Measurements from ENCODE around the gene RFX4.

RFX4 gene

GRCh38 chr12:106759526-106760183, 176.9 kb downstream of the RFX4 start:
- peak overlapping the region; percentile 75 for H3K4me2 ChIP-seq (ENCODE audit: low read depth, low read length, poor library complexity, severe bottlenecking)
- H2AFZ ChIP-seq (ENCODE audit: low read length), result peak overlapping the region; percentile 84
- peak overlapping the region; percentile 61 for H3K4me3 ChIP-seq (ENCODE audit: low read length, poor library complexity, severe bottlenecking)
- no peaks in the 10 kb centered on the region for H3K9me3 ChIP-seq (ENCODE audit: insufficient read depth, low read depth, low read length)
- H3K9me2 ChIP-seq (replicated peaks; ENCODE audit: low read depth, low read length), result no peaks in the 10 kb centered on the region
- H3F3A ChIP-seq (ENCODE audit: low read depth), result no peaks in the 10 kb centered on the region
- H3K9ac ChIP-seq (ENCODE audit: low read depth, low read length, poor library complexity, severe bottlenecking), result peak overlapping the region; percentile 59
- H3K79me2 ChIP-seq (ENCODE audit: insufficient read depth, low read length), result no peaks in the 10 kb centered on the region
- H3K4me1 ChIP-seq (ENCODE audit: insufficient read depth, low read length, poor library complexity, severe bottlenecking), result peaks cover 9% of the 10 kb centered on the region
- no peaks in the 10 kb centered on the region for H3K27me3 ChIP-seq (ENCODE audit: insufficient read depth, low read length, poor library complexity, severe bottlenecking)
- no peak for TF ChIP-seq EZH2phosphoT487 (IDR thresholded peaks at IDR 0.05; ENCODE audit: borderline replicate concordance)
- TF ChIP-seq CTCF (conservative IDR thresholded peaks at IDR 0.05; ENCODE audit: low read length), result no peak
- no peaks in the 10 kb centered on the region for H3K36me3 ChIP-seq (ENCODE audit: insufficient read depth, low read length)
- no peaks in the 10 kb centered on the region for H4K20me1 ChIP-seq (ENCODE audit: insufficient read depth, low read length, poor library complexity, severe bottlenecking)

- TF ChIP-seq CTCF (conservative IDR thresholded peaks at IDR 0.05; ENCODE audit: low read length) (no peak), EZH2phosphoT487 (IDR thresholded peaks at IDR 0.05; ENCODE audit: borderline replicate concordance) (no peak)
- H4K20me1 ChIP-seq (ENCODE audit: insufficient read depth, low read length, poor library complexity, severe bottlenecking), result no peaks in the 10 kb centered on the region
- peak overlapping the region; percentile 61 for H3K4me3 ChIP-seq (ENCODE audit: low read length, poor library complexity, severe bottlenecking)
- H3K9ac ChIP-seq (ENCODE audit: low read depth, low read length, poor library complexity, severe bottlenecking), result peak overlapping the region; percentile 59
- H3K9me2 ChIP-seq (replicated peaks; ENCODE audit: low read depth, low read length), result no peaks in the 10 kb centered on the region
- peak overlapping the region; percentile 84 for H2AFZ ChIP-seq (ENCODE audit: low read length)
- H3K9me3 ChIP-seq (ENCODE audit: insufficient read depth, low read depth, low read length), result no peaks in the 10 kb centered on the region
- H3F3A ChIP-seq (ENCODE audit: low read depth), result no peaks in the 10 kb centered on the region
- no peaks in the 10 kb centered on the region for H3K36me3 ChIP-seq (ENCODE audit: insufficient read depth, low read length)
- peaks cover 9% of the 10 kb centered on the region for H3K4me1 ChIP-seq (ENCODE audit: insufficient read depth, low read length, poor library complexity, severe bottlenecking)
- no peaks in the 10 kb centered on the region for H3K27me3 ChIP-seq (ENCODE audit: insufficient read depth, low read length, poor library complexity, severe bottlenecking)
- H3K79me2 ChIP-seq (ENCODE audit: insufficient read depth, low read length), result no peaks in the 10 kb centered on the region
- H3K4me2 ChIP-seq (ENCODE audit: low read depth, low read length, poor library complexity, severe bottlenecking), result peak overlapping the region; percentile 75
Measured at GRCh38 chr12:106760184-106760531, 177.4 kb downstream of the RFX4 start.

- H3K27me3 ChIP-seq (ENCODE audit: insufficient read depth, low read length, poor library complexity, severe bottlenecking), result peaks cover 8% of the 10 kb centered on the region
- H4K20me1 ChIP-seq (ENCODE audit: insufficient read depth, low read length, poor library complexity, severe bottlenecking), result no peaks in the 10 kb centered on the region
- no peak overlapping the region for H3K4me2 ChIP-seq (ENCODE audit: low read depth, low read length, poor library complexity, severe bottlenecking)
- TF ChIP-seq EZH2phosphoT487 (IDR thresholded peaks at IDR 0.05; ENCODE audit: borderline replicate concordance) (no peak), CTCF (conservative IDR thresholded peaks at IDR 0.05; ENCODE audit: low read length) (no peak)
- H3F3A ChIP-seq (ENCODE audit: low read depth), result no peaks in the 10 kb centered on the region
- H3K9me3 ChIP-seq (ENCODE audit: insufficient read depth, low read depth, low read length), result no peaks in the 10 kb centered on the region
- H3K9ac ChIP-seq (ENCODE audit: low read depth, low read length, poor library complexity, severe bottlenecking), result no peak overlapping the region
- no peaks in the 10 kb centered on the region for H3K9me2 ChIP-seq (replicated peaks; ENCODE audit: low read depth, low read length)
- H3K4me1 ChIP-seq (ENCODE audit: insufficient read depth, low read length, poor library complexity, severe bottlenecking), result peaks cover 9% of the 10 kb centered on the region
- H3K4me3 ChIP-seq (ENCODE audit: low read length, poor library complexity, severe bottlenecking), result no peak overlapping the region
- no peaks in the 10 kb centered on the region for H3K36me3 ChIP-seq (ENCODE audit: insufficient read depth, low read length)
- H3K79me2 ChIP-seq (ENCODE audit: insufficient read depth, low read length), result no peaks in the 10 kb centered on the region
- no peak overlapping the region for H2AFZ ChIP-seq (ENCODE audit: low read length)
Measured at GRCh38 chr12:106764220-106764619, 181.4 kb downstream of the RFX4 start.

Data from Loucy (cell line).